H1 (cell line): ENCODE measurements around the gene FSTL4. TPM values are rescaled to one million over a fixed set of nuclear protein-coding genes. Genes with fewer than 3 reads are reported as not detected.

Experiments
- CTCF ChIA-PET: fragments of 300-600 bp; sonication (Branson Sonifier 250); formaldehyde crosslinking; loops from one replicate; lab custom pipeline; 2021; ENCODE audit not compliant: partially characterized antibody; lab: Charles Lee
- POLR2A ChIA-PET: fragments of 300-600 bp; sonication (Branson Sonifier 250); formaldehyde crosslinking; loops from one replicate; lab custom pipeline; 2021; ENCODE audit warnings: inconsistent platforms; ENCODE audit not compliant: partially characterized antibody; lab: Charles Lee
- DNase-seq, 2 experiments: peaks; one replicate each; pipeline versions ENCODE4 v3.0.0 to v3.0.0-alpha.2; 2010 to 2022; ENCODE audit warnings: low spot score in 2 of 2, low read depth in 1 of 2, mixed read lengths in 1 of 2
- FAIRE-seq: peaks from 2 replicates; lab custom pipeline; 2011; peaks lifted over from hg19 to GRCh38; lab: Jason Lieb, UNC
- H2AFZ ChIP-seq: 2 replicates; pipeline ENCODE4 v1.8.1; 2012; ENCODE audit warnings: low read length, inconsistent platforms
- H2AK5ac ChIP-seq: 2 replicates; pipeline ENCODE4 v1.6.1; 2013; ENCODE audit warnings: low read depth, low read length
- H2BK120ac ChIP-seq: replicated peaks from 2 replicates; pipeline ENCODE3; 2013; ENCODE audit warnings: low read depth, low read length, inconsistent platforms
- H2BK12ac ChIP-seq: 2 replicates; pipeline ENCODE4 v1.6.1; 2013; ENCODE audit warnings: low read depth, low read length
- H2BK15ac ChIP-seq: 2 replicates; pipeline ENCODE4 v1.6.1; 2013; ENCODE audit warnings: low read length
- H2BK20ac ChIP-seq: 2 replicates; pipeline ENCODE4 v1.6.1; 2013; ENCODE audit warnings: low read length
- H2BK5ac ChIP-seq: 2 replicates; pipeline ENCODE4 v1.6.1; 2013; ENCODE audit warnings: low read depth, low read length
- H3K14ac ChIP-seq: 2 replicates; pipeline ENCODE4 v1.6.1; 2013; ENCODE audit warnings: inconsistent platforms; ENCODE audit not compliant: insufficient read length
- H3K18ac ChIP-seq: 2 replicates; pipeline ENCODE4 v1.6.1; 2013; ENCODE audit warnings: low read length; ENCODE audit errors: extremely low read depth
- H3K23ac ChIP-seq: 2 replicates; pipeline ENCODE4 v1.6.1; 2013; ENCODE audit warnings: inconsistent platforms; ENCODE audit not compliant: insufficient read length
- H3K23me2 ChIP-seq: 2 replicates; pipeline ENCODE4 v1.6.1; 2013; ENCODE audit warnings: low read depth, low read length
- H3K27ac ChIP-seq: 2 replicates; pipeline ENCODE4 v1.6.1; 2011; ENCODE audit warnings: low read depth, low read length, inconsistent platforms
- H3K27me3 ChIP-seq, 4 experiments: replicated peaks in 1 of 4; 1 replicate in 1 of 4; 2 replicates in 3 of 4; pipeline versions ENCODE4 v1.6.1 to v1.8.1; 2011 to 2013; ENCODE audit warnings: low read length in 3 of 4, mild to moderate bottlenecking in 3 of 4, inconsistent platforms in 2 of 4, mixed read lengths in 2 of 4, moderate library complexity in 1 of 4; ENCODE audit not compliant: control insufficient read depth in 3 of 4, insufficient read depth in 3 of 4; ENCODE audit errors: extremely low read depth in 1 of 4
- H3K36me3 ChIP-seq, 4 experiments: 2 replicates each; pipeline versions ENCODE4 v1.6.1 to v1.8.1; 2011 to 2013; ENCODE audit warnings: mild to moderate bottlenecking in 4 of 4, low read length in 3 of 4, moderate library complexity in 2 of 4, control low read depth in 1 of 4, inconsistent platforms in 1 of 4; ENCODE audit not compliant: insufficient read depth in 4 of 4, control insufficient read depth in 2 of 4
- H3K4ac ChIP-seq: replicated peaks from 2 replicates; pipeline ENCODE3; 2013; ENCODE audit warnings: low read length, low read depth, mixed read lengths, inconsistent platforms; ENCODE audit not compliant: insufficient read length
- H3K4me1 ChIP-seq, 4 experiments: replicated peaks in 1 of 4; 1 replicate in 1 of 4; 2 replicates in 3 of 4; pipeline versions ENCODE4 v1.6.1 to v1.8.1; 2011 to 2013; ENCODE audit warnings: low read length in 3 of 4, inconsistent platforms in 2 of 4, mixed read lengths in 1 of 4; ENCODE audit not compliant: insufficient read depth in 4 of 4, control insufficient read depth in 3 of 4
- H3K4me2 ChIP-seq, 2 experiments: 2 replicates each; pipeline versions ENCODE4 v1.6.1 to v1.8.1; 2011 to 2013; ENCODE audit warnings: low read depth in 2 of 2, low read length in 2 of 2, control low read depth in 1 of 2, inconsistent platforms in 1 of 2, mild to moderate bottlenecking in 1 of 2; ENCODE audit not compliant: insufficient read depth in 1 of 2
- H3K4me3 ChIP-seq, 4 experiments: fragments of 200-600, 300-600 bp in 1 of 4; sonication (generic), shearing (Covaris generic), sonication (Bioruptor Twin) in 1 of 4; 2 replicates each; pipeline versions ENCODE4 v1.5.1 to v1.8.1; 2011 to 2016; ENCODE audit warnings: low read length in 4 of 4, low read depth in 3 of 4, control low read depth in 2 of 4, inconsistent platforms in 2 of 4, mild to moderate bottlenecking in 2 of 4, mixed read lengths in 1 of 4, moderate library complexity in 1 of 4; ENCODE audit not compliant: insufficient read depth in 2 of 4; ENCODE audit errors: extremely low read depth in 1 of 4
- H3K56ac ChIP-seq: replicated peaks from 2 replicates; pipeline ENCODE3; 2013; ENCODE audit warnings: low read depth, mild to moderate bottlenecking, mixed read lengths, low read length, inconsistent platforms; ENCODE audit not compliant: insufficient read length
- H3K79me1 ChIP-seq: 2 replicates; pipeline ENCODE4 v1.6.1; 2013; ENCODE audit warnings: low read depth, low read length, control low read depth
- H3K79me2 ChIP-seq, 2 experiments: 2 replicates each; pipeline versions ENCODE4 v1.6.1 to v1.8.1; 2012 to 2013; ENCODE audit warnings: low read length in 2 of 2, mild to moderate bottlenecking in 2 of 2, inconsistent platforms in 1 of 2; ENCODE audit not compliant: insufficient read depth in 2 of 2, control insufficient read depth in 1 of 2
- H3K9ac ChIP-seq, 4 experiments: replicated peaks in 1 of 4; 1 replicate in 1 of 4; 2 replicates in 3 of 4; pipeline versions ENCODE4 v1.6.1 to v1.8.1; 2011 to 2013; ENCODE audit warnings: low read depth in 3 of 4, low read length in 3 of 4, control low read depth in 2 of 4, mild to moderate bottlenecking in 2 of 4, moderate library complexity in 2 of 4, inconsistent platforms in 1 of 4; ENCODE audit errors: extremely low read depth in 1 of 4
- H3K9me3 ChIP-seq, 2 experiments: 2 replicates each; pipeline versions ENCODE4 v1.6.1 to v1.8.1; 2012 to 2013; ENCODE audit warnings: mild to moderate bottlenecking in 2 of 2, moderate library complexity in 2 of 2, control low read depth in 1 of 2, inconsistent platforms in 1 of 2, low read depth in 1 of 2, low read length in 1 of 2, mixed read lengths in 1 of 2; ENCODE audit not compliant: insufficient read depth in 2 of 2
- H4K20me1 ChIP-seq, 2 experiments: replicated peaks in 1 of 2; 2 replicates each; pipeline versions ENCODE3 to v1.8.1; 2011 to 2013; ENCODE audit warnings: inconsistent platforms in 2 of 2, low read length in 2 of 2, mild to moderate bottlenecking in 1 of 2; ENCODE audit not compliant: insufficient read depth in 2 of 2, control insufficient read depth in 1 of 2
- H4K5ac ChIP-seq: 2 replicates; pipeline ENCODE4 v1.6.1; 2013; ENCODE audit warnings: low read length, low read depth, mixed read lengths, inconsistent platforms; ENCODE audit not compliant: insufficient read length
- H4K8ac ChIP-seq: 2 replicates; pipeline ENCODE4 v1.8.0; 2013; ENCODE audit warnings: mild to moderate bottlenecking, moderate library complexity, low read length, inconsistent platforms; ENCODE audit not compliant: insufficient read depth; ENCODE audit errors: extremely low read depth
- H4K91ac ChIP-seq: replicated peaks from 2 replicates; pipeline ENCODE3; 2013; ENCODE audit warnings: low read length, mixed read lengths, inconsistent platforms; ENCODE audit not compliant: insufficient read length
- ATF3 ChIP-seq: IDR thresholded peaks from 2 replicates; pipeline ENCODE4 v1.6.1; 2011; ENCODE audit warnings: low read depth, mild to moderate bottlenecking, low read length; ENCODE audit not compliant: insufficient read depth
- KDM5A ChIP-seq: fragments of 200-600 bp; IDR thresholded peaks from 2 replicates; pipeline ENCODE4 v1.7.1; 2012; ENCODE audit warnings: mild to moderate bottlenecking, low read length, inconsistent platforms, mixed read lengths
- MAX ChIP-seq: IDR thresholded peaks from 2 replicates; pipeline ENCODE4 v1.6.1; 2012; ENCODE audit warnings: inconsistent platforms
- SRF ChIP-seq: IDR thresholded peaks from 2 replicates; pipeline ENCODE4 v1.6.1; 2011; ENCODE audit warnings: mild to moderate bottlenecking, low read depth, low read length, moderate library complexity
- WGBS, 2 experiments: shearing (Covaris generic) in 1 of 2; methylation state at CpG; one replicate each; pipeline versions ENCODE4 v1.1.6 to v1.1.7; 2013 to 2015; ENCODE audit warnings: low lambda C conversion rate in 2 of 2, mixed read lengths in 2 of 2, inconsistent platforms in 1 of 2, low coverage in 1 of 2, missing lambda C conversion rate in 1 of 2; ENCODE audit not compliant: insufficient replicate concordance in 2 of 2, insufficient coverage in 1 of 2, insufficient read length in 1 of 2; ENCODE audit errors: extremely low coverage in 1 of 2, missing lambda C conversion rate in 1 of 2; 5-methylcytosine and 5-hydroxymethylcytosine counted together
- polyA plus RNA-seq, 7 experiments: library from polyadenylated mRNA; depleted of rRNA in 3 of 7; stranded (reverse) in 5 of 7; unstranded in 2 of 7; fragments of >200 nt in 5 of 7; fragments of 200-250 nt in 2 of 7; gene quantifications; 1 replicate in 5 of 7; 2 replicates in 1 of 7; 4 replicates in 1 of 7; pipeline versions ENCODE4 v1.2.1 to v1.2.3, GENCODE V29; 2011 to 2013; ENCODE audit warnings: missing spikeins in 2 of 7, mixed read lengths in 2 of 7
- total RNA-seq: library from RNA; stranded (reverse); fragmentation: NEBNext Ultra II Directional; extraction: Animal tissue kit (Norgen Biotek cat#: 25700); gene quantifications from 2 replicates; pipeline ENCODE4 v1.2.1, GENCODE V29; 2021

Gene FSTL4
- total and polyA plus RNA-seq, 2 of the 8 experiments (the other 6 are each of a cell fraction or from before 2014, with no cell fraction given): 3.1 to 4.1 TPM

GRCh38 chr5:133409210-133409674 lies 203.1 kb downstream of the FSTL4 start:
- CTCF ChIA-PET: interaction anchor here (1.1 to 10.1 kb wide), 4 partner anchors 14 to 461 kb away, joined by 3 to 122 read pairs (median 6); no protein-coding TSS in a partner anchor
- no peak overlapping the region for H3K14ac ChIP-seq
- H3K4me3 ChIP-seq: no peak overlapping the region
- H4K20me1 ChIP-seq: no peaks in the 10 kb centered on the region
- peak in 1 of 2 experiments; percentile 39 for DNase-seq
- no peak overlapping the region for H4K5ac ChIP-seq
- H3K4me2 ChIP-seq: no peak overlapping the region
- no peak overlapping the region for H3K56ac ChIP-seq
- no peak overlapping the region for H3K4ac ChIP-seq
- no peak overlapping the region for H2BK15ac ChIP-seq
- no peak overlapping the region for H2BK120ac ChIP-seq
- H2BK5ac ChIP-seq: peak overlapping the region; percentile 28; the same call in 1 of the 2 replicates
- POLR2A ChIA-PET: no interaction called here
- no peaks in the 10 kb centered on the region for H3K36me3 ChIP-seq
- H3K27me3 ChIP-seq: no peaks in the 10 kb centered on the region
- TF ChIP-seq KDM5A: no peak
- TF ChIP-seq SRF: no peak
- no peak for TF ChIP-seq MAX
- TF ChIP-seq ATF3: no peak
- peaks cover 0 to 2% (median 0%) of the 10 kb centered on the region in 4 experiments; a peak in 1 of 7 replicates for H3K4me1 ChIP-seq
- H2BK20ac ChIP-seq: no peak overlapping the region
- no peaks in the 10 kb centered on the region for H3K79me1 ChIP-seq
- no peak for FAIRE-seq
- no peak overlapping the region for H2AFZ ChIP-seq
- no peak overlapping the region for H2AK5ac ChIP-seq
- no peaks in the 10 kb centered on the region for H3K79me2 ChIP-seq
- no peak overlapping the region for H3K9ac ChIP-seq
- H4K91ac ChIP-seq: no peak overlapping the region
- H3K9me3 ChIP-seq: no peaks in the 10 kb centered on the region
- no peak overlapping the region for H3K18ac ChIP-seq
- H2BK12ac ChIP-seq: no peak overlapping the region
- H3K27ac ChIP-seq: no peak overlapping the region
- H3K23me2 ChIP-seq: no peaks in the 10 kb centered on the region
- no peak overlapping the region for H4K8ac ChIP-seq
- 90% methylated on average over 6 of the region's 6 CpGs; no CpG with 5 or more reads in 1 of the 2 experiments for WGBS, 2 experiments
- H3K23ac ChIP-seq: no peak overlapping the region
